Lower leg skin (tissue), 3 donors: ENCODE results near the gene ELF4.

Experiments
- CTCF ChIP-seq, 3 donors: fragments of 450-650 bp; IDR thresholded peaks; one replicate each; pipeline ENCODE4 v1.5.1; 2016; ENCODE audit warnings: antibody characterized with exemption in 3 of 3, mild to moderate bottlenecking in 3 of 3, moderate library complexity in 2 of 3
- POLR2A ChIP-seq, 2 donors: fragments of 450-650 bp; IDR thresholded peaks; one replicate each; pipeline ENCODE4 v1.6.1; 2016 to 2017; ENCODE audit warnings: antibody characterized with exemption in 2 of 2, mild to moderate bottlenecking in 1 of 2, moderate library complexity in 1 of 2

DNA sequence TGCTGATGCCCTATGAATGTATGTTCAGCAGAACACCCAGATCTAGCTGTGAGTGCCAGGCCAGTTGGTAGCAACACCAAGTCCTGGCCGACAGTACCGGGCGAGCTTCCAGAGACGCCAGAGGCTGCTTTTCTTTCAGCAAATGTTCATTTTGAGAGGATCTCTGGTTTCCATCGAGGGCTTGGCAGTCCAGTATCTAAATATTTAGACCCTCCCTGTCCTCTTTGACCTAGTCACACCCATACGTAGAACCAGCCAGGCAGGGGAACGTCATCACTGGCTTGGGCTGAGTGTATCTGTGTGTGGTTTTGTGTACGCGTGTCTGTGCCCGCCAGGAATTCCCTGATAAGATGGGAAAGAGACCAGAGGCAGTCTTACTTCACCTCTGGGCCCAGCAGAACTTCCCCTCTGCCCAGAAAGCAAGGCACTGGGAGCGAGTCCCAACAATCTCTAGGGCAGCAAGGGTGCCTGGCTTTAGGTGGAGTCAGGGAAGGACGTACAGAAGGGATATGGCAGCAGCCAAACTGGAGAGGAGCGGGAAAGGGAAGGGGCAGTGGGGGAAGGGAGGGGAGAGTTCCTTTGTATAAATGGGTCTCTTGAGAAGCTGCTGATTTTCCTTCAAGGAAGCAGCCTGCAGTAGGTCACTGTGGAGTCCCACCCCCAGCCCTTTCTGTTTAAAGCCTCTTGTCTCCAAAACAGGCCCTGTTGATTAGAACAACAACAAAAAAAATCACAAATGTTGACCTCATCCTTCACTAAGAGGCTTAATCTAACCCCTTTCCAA, 15.0 kb upstream of the ELF4 start:
- no peak for TF ChIP-seq CTCF (IDR thresholded peaks at IDR 0.05)
- TF ChIP-seq POLR2A (IDR thresholded peaks at IDR 0.05), result no peak
